Activated CD4-positive, alpha-beta T cell treated with anti-CD3 and anti-CD28 coated beads for 36 hours (primary cell): ENCODE measurements around the gene B9D2. TPM values are rescaled to one million over a fixed set of nuclear protein-coding genes. Genes with fewer than 3 reads are reported as not detected.

Experiments used
- total RNA-seq, 2 experiments: library from RNA; stranded (reverse); gene quantifications; one replicate each; pipeline ENCODE4 v1.2.3, GENCODE V29; 2021

Gene B9D2
- total RNA-seq, 2 experiments from 2014 or later = 4.0 to 5.2 TPM

Other genes starting within 250 kb of the B9D2 start
- not detected for gene CYP2F1, start 249.7 kb downstream of the B9D2 start, total RNA-seq
- gene CYP2S1, start 170.9 kb downstream of the B9D2 start, total RNA-seq = under 1 TPM; 0.46 to 0.84 TPM
- gene AXL, start 144.9 kb downstream of the B9D2 start, total RNA-seq = under 1 TPM; 0.28 to 0.50 TPM
- 100 to 1,000 TPM; 263 to 312 TPM for gene HNRNPUL1, start 99.8 kb downstream of the B9D2 start, total RNA-seq
- gene CCDC97, start 54.0 kb downstream of the B9D2 start, total RNA-seq = 10 to 100 TPM; 21.2 to 21.4 TPM
- 10 to 100 TPM; 86.2 to 99.0 TPM for gene TGFB1, start 10.2 kb downstream of the B9D2 start, total RNA-seq
- gene TMEM91, start 12.4 kb upstream of the B9D2 start, total RNA-seq = 1 to 10 TPM; 3.0 to 4.0 TPM
- gene EXOSC5, start 33.2 kb upstream of the B9D2 start, total RNA-seq = 10 to 100 TPM; 32.7 to 47.8 TPM
- gene BCKDHA, start 33.7 kb upstream of the B9D2 start, total RNA-seq = 10 to 100 TPM; 14.5 to 25.4 TPM
- gene B3GNT8, start 63.2 kb upstream of the B9D2 start, total RNA-seq = under 1 TPM in 1 of 2 experiments, not detected in 1; 0.41 TPM
- gene DMAC2, start 75.8 kb upstream of the B9D2 start, total RNA-seq = 10 to 100 TPM; 52.5 to 66.3 TPM
- gene ERICH4, start 79.0 kb upstream of the B9D2 start, total RNA-seq = not detected
- gene CEACAM21, start 212.0 kb upstream of the B9D2 start, total RNA-seq = 10 to 100 TPM; 22.1 to 27.6 TPM